SH-SY5Y (cell line): ENCODE results near the gene FNIP2.

Experiments used
- GATA2 ChIP-seq: IDR thresholded peaks from 2 replicates; pipeline ENCODE4 v1.6.1; 2011; ENCODE audit warnings: mild to moderate bottlenecking, low read depth, low read length
- GATA3 ChIP-seq: IDR thresholded peaks from 2 replicates; pipeline ENCODE4 v1.6.1; 2011; ENCODE audit warnings: low read depth, mild to moderate bottlenecking, low read length, moderate library complexity

GRCh38 chr4:158741326-158742021 is 27.4 kb upstream of the FNIP2 start:
- TF ChIP-seq GATA3 (no peak), GATA2 (no peak)
